Urinary bladder (tissue), 4 donors: Measurements from ENCODE around the gene ATG9A. TPM values are rescaled to one million over a fixed set of nuclear protein-coding genes. Genes with fewer than 3 reads are reported as not detected.

Experiments used
- DNase-seq: peaks from one replicate; pipeline ENCODE4 v3.0.0-alpha.2; 2015; ENCODE audit errors: extremely low spot score
- H3K27ac ChIP-seq: one replicate; pipeline ENCODE4 v1.5.1; 2013; ENCODE audit warnings: low read depth, mild to moderate bottlenecking, moderate library complexity
- H3K36me3 ChIP-seq: one replicate; pipeline ENCODE4 v1.6.1; 2013; ENCODE audit warnings: mild to moderate bottlenecking, moderate library complexity; ENCODE audit not compliant: insufficient read depth
- H3K4me1 ChIP-seq: one replicate; pipeline ENCODE4 v1.6.1; 2013; ENCODE audit warnings: mild to moderate bottlenecking, moderate library complexity; ENCODE audit not compliant: insufficient read depth
- H3K4me3 ChIP-seq: one replicate; pipeline ENCODE4 v1.5.1; 2013; ENCODE audit warnings: low read depth, low read length
- WGBS: extraction: QIAGEN DNeasy Blood & Tissue Kit; methylation state at CpG from one replicate; pipeline ENCODE4 v1.1.7; 2013; 5-methylcytosine and 5-hydroxymethylcytosine counted together
- polyA plus RNA-seq: library from polyadenylated mRNA; stranded (reverse); fragments of 200-250 nt; gene quantifications from one replicate; pipeline ENCODE4 v1.2.3, GENCODE V29; 2013
- total RNA-seq: library from RNA; depleted of rRNA; stranded (reverse); fragments of >200 nt; gene quantifications from one replicate; pipeline ENCODE4 v1.2.3, GENCODE V29; 2014
- donor health status: healthy with polysubstance abuse.
- donor health status: healthy.

Gene ATG9A
- total and polyA plus RNA-seq, 2 donors, result 20.7 to 54.6 TPM

DNA sequence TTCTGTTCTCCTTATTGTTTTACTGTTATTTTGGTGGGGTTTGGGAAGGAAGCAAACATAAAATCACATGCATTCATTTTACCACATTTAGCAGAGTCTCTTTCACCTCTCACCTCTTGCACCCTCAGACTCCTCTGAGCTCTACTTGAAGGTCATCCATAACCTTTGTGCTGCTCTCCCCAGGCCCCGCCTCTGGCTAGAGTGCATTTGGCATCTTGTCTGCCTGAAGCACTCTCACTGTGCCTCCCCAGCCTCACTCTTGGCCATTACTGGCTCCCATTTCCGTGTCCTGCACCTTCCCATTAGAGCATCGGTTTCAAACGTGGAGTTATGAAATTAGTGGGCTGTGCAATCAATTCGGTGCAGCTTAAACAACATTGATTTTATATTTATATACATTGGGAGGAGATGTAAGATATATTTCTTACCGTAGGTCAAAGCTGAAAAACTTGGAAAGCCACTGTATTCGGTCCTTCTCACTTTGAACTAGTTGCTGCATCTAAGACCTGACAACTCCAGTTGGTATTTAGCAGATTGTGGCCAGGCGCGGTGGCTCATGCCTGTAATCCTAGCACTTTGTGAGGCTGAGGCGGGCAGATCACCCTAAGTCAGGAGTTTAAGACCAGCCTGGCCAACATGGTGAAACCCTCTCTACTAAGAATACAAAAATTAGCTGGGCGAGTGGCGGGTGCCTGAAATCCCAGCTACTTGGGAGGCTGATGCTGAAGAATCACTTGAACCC lies 29.8 kb downstream of the ATG9A start:
- H3K36me3 ChIP-seq, result no peaks in the 10 kb centered on the region
- H3K27ac ChIP-seq, result no peak overlapping the region
- no peak overlapping the region for H3K4me3 ChIP-seq
- whole genome bisulfite sequencing, result 83% methylated on average over 12 of the region's 12 CpGs
- no peak for DNase-seq
- no peaks in the 10 kb centered on the region for H3K4me1 ChIP-seq

DNA sequence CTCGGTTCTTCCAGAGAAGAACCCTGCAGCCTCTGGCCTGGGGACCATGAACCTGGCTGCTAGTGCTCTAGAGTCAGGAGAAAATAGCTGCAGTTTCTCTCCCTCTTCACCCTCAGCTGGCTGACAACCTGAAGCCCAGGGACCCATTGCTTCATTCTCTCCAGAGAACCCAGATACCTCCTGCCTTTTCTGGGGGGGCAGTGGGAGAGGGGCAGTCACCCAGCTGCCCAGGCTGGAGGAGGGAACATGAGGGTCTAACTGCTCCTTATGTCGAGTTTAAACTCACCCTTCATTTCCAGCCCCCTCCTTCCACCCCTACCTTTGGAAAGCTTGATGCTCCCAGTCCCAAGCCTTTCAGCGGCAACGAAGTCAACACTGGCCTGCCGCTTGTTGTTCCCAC lies 30.5 kb downstream of the ATG9A start:
- WGBS, result 79% methylated on average over 5 of the region's 5 CpGs

DNA sequence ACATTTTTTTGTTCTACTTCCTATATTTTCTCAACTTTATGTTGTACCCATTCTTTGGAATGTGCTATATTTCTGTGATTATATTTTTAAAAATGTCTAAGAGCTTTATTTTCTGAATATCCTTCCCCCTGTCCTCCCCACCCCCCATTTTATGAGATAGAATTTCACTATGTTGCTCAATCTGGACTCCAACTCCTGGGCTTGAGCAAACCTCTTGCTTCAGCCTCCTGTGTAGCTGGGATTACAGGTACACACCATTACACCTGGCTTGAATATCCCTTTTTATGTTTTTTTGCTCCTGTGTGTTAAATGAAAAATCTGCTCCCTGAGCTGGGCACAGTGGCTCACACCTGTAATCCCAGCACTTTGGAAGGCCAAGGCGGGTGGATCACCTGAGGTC lies 32.0 kb downstream of the ATG9A start:
- H3K4me1 ChIP-seq, result no peaks in the 10 kb centered on the region
- 88% methylated on average over 1 of the region's 1 CpG for WGBS
- H3K27ac ChIP-seq, result no peak overlapping the region
- no peak for DNase-seq
- no peak overlapping the region for H3K4me3 ChIP-seq
- no peaks in the 10 kb centered on the region for H3K36me3 ChIP-seq

More for the DNA sequence above, 30.5 kb downstream of the ATG9A start:
- Histone ChIP-seq H3K36me3 (no peaks in the 10 kb centered on the region), H3K27ac (no peak overlapping the region), H3K4me3 (no peak overlapping the region), H3K4me1 (no peaks in the 10 kb centered on the region)
- no peak for DNase-seq

DNA sequence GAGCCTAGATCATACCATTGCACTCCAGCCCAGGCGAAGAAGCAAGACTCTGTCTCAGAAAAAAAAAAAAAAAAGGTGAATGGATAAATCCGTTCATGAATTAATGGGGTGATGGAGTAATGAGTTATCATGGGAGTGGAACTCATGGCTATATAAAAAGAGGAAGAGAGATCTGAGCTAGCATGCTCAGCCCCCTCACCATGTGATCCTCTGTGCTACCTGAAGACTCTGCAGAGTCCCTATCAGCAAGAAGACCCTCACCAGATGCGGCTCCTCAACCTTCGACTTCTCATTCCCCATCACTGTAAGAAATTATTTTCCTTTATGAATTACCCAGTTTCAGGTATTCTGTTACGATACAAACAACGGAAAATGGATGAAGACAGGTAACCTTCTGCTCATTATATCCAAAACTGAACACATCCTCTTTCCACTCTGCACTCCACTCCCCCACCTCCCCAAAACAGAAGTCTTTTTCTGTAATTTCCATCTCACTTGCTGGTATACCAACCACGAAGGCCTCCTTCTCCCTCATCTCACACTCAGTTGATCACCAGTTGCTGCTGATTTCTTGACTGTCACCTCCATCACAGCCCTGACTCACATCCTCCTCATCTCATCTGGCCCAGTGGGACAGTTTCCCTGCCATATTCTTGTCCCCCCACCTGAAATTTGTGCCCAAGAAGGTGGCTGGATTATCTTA lies 42.5 kb downstream of the ATG9A start:
- 82% methylated on average over 7 of the region's 7 CpGs for WGBS
- Histone ChIP-seq H3K4me1 (no peaks in the 10 kb centered on the region), H3K36me3 (peaks cover 6% of the 10 kb centered on the region)

DNA sequence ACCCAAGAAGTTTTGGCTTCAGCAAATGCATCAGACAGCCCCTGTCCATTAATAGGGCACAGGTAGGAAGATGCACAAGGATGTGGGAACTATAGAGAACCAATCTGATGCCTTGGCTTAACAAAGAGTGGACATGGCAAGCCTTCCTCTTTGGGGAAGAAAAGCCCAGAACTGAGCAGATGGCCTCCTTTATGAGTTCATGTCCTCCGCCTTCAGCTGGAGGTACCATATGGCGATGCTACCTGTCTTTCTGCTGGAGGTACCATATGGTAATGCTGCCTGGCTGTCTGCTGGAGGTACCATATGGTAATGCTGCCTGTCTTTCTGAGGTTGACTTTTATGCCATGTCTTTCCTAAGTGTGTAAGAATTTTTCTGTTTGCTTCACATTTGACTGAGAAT lies 45.3 kb downstream of the ATG9A start:
- 94% methylated on average over 2 of the region's 2 CpGs for WGBS
- Histone ChIP-seq H3K4me1 (no peaks in the 10 kb centered on the region), H3K4me3 (no peak overlapping the region), H3K36me3 (peaks cover 8% of the 10 kb centered on the region), H3K27ac (no peak overlapping the region)
- no peak for DNase-seq

More for the DNA sequence above, 42.5 kb downstream of the ATG9A start:
- Histone ChIP-seq H3K27ac (no peak overlapping the region), H3K4me3 (no peak overlapping the region)
- no peak for DNase-seq

DNA sequence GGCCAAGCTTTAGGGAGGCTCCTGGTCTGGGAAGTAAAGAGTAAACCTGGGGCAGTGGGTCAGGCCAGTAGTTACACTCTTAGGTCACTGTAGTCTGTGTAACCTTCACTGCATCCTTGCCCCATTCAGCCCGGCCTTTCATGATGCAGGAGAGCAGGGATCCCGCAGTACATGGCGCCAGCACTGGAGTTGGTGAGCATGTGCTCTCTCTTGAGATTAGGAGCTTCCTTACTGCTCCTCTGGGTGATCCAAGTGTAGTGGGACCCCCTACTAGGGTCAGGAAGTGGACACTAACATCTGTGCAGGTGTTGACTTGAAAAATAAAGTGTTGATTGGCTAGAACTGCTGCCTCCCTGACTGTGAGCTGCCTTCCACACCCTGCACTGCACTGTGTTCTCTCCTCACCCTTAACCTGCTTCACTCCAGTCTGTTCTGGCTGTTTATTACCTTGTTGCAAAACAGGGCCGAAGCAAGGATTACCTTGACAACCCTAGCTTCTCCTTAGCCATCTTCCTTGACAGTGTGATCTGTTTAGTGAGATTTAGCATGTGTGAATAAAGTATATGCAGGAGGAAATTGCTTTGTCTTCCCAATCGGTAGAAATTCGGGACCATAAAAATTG lies 46.2 kb downstream of the ATG9A start:
- Histone ChIP-seq H3K36me3 (peaks cover 8% of the 10 kb centered on the region), H3K27ac (no peak overlapping the region), H3K4me1 (no peaks in the 10 kb centered on the region), H3K4me3 (no peak overlapping the region)
- no peak for DNase-seq
- 93% methylated on average over 6 of the region's 6 CpGs for WGBS

DNA sequence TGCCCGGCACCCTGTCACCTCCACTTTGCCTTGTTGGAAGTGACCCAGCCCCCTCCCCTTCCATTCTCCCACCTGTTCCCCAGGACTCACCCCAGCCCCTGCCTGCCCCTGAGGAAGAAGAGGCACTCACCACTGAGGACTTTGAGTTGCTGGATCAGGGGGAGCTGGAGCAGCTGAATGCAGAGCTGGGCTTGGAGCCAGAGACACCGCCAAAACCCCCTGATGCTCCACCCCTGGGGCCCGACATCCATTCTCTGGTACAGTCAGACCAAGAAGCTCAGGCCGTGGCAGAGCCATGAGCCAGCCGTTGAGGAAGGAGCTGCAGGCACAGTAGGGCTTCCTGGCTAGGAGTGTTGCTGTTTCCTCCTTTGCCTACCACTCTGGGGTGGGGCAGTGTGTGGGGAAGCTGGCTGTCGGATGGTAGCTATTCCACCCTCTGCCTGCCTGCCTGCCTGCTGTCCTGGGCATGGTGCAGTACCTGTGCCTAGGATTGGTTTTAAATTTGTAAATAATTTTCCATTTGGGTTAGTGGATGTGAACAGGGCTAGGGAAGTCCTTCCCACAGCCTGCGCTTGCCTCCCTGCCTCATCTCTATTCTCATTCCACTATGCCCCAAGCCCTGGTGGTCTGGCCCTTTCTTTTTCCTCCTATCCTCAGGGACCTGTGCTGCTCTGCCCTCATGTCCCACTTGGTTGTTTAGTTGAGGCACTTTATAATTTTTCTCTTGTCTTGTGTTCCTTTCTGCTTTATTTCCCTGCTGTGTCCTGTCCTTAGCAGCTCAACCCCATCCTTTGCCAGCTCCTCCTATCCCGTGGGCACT lies 46.9 kb downstream of the ATG9A start:
- no peak for DNase-seq
- 74% methylated on average over 8 of the region's 8 CpGs for WGBS
- H3K27ac ChIP-seq, result no peak overlapping the region

DNA sequence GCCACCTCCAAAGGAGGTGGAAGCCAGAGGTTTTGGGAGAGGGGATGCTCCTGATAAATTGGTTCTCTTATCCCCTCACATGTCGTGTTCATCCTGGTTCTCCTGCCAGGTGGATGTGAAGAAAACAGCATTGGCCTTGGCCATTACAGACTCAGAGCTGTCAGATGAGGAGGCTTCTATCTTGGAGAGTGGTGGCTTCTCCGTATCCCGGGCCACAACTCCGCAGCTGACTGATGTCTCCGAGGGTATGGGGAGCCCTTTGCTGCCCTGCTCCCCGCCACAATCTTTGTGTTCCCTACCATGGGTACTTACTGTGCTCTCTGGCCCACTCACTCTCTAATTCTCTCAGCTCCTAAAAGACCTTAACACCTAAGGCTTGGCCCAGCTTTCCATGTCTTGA lies 47.9 kb downstream of the ATG9A start:
- H3K36me3 ChIP-seq, result peaks cover 8% of the 10 kb centered on the region
- no peak overlapping the region for H3K27ac ChIP-seq
- no peak for DNase-seq
- H3K4me1 ChIP-seq, result no peaks in the 10 kb centered on the region
- WGBS, result 96% methylated on average over 6 of the region's 6 CpGs
- H3K4me3 ChIP-seq, result no peak overlapping the region

More for the DNA sequence above, 46.9 kb downstream of the ATG9A start:
- H3K4me1 ChIP-seq, result no peaks in the 10 kb centered on the region
- H3K4me3 ChIP-seq, result no peak overlapping the region
- H3K36me3 ChIP-seq, result peaks cover 8% of the 10 kb centered on the region

DNA sequence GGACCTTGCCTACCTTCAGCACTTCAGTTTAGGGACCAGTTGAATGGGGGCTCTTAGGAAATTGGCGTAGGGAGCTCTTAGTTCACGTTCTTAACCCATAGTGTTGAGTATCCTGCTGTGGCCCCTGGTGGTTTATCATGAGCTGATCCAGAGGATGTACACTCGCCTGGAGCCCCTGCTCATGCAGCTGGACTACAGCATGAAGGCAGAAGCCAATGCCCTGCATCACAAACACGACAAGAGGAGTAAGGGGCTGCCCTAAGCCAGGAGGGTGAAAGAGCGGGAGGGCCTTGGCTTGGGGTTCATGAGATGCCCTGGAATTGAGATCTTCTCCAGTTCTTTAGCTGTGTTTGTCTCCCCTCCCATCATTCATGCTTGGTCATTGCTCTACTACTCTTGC lies 48.5 kb downstream of the ATG9A start:
- no peak overlapping the region for H3K27ac ChIP-seq
- no peak overlapping the region for H3K4me3 ChIP-seq
- WGBS, result 91% methylated on average over 5 of the region's 5 CpGs
- DNase-seq, result no peak
- H3K4me1 ChIP-seq, result no peaks in the 10 kb centered on the region
- H3K36me3 ChIP-seq, result peaks cover 8% of the 10 kb centered on the region

DNA sequence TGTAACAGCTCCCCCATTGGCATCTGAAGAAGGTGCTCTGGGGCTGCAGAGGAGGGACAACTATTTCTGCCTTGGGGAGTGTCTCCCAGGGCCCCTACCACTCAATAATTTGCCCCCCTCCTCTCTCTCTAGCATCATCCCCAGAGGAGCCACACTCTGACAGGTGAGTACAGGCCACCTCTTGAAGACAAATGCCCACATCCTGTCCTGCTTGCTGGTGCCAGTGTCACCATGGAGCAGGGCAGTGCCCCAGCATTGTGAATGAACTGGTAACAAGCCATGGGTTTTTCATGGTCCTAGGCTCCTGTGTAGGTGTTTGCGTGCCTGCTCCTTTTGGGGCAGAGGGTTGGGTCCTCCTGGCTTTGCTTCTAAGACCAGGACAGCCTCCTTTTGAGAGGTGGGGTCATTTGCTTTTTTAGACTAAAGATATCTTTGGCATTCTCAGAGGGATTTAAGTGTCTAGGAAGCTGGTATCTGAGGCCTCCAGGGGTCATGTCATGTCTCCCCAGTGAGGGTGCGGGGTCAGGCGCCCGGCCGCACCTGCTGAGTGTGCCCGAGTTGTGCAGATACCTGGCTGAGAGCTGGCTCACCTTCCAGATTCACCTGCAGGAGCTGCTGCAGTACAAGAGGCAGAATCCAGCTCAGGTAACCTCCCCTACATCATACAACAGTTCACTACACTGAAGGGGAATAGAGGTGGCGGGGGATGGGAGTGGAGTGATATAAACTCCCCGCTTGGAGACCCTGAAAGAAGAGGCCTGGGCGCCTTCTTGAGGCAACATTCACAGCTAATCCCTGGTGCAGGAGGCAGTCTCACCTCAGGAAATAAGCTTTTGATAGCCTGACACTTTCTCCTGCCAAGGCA lies 49.6 kb downstream of the ATG9A start:
- H3K36me3 ChIP-seq, result peaks cover 8% of the 10 kb centered on the region
- no peak for DNase-seq
- WGBS, result 97% methylated on average over 9 of the region's 9 CpGs
- H3K27ac ChIP-seq, result no peak overlapping the region
- no peaks in the 10 kb centered on the region for H3K4me1 ChIP-seq
- no peak overlapping the region for H3K4me3 ChIP-seq

DNA sequence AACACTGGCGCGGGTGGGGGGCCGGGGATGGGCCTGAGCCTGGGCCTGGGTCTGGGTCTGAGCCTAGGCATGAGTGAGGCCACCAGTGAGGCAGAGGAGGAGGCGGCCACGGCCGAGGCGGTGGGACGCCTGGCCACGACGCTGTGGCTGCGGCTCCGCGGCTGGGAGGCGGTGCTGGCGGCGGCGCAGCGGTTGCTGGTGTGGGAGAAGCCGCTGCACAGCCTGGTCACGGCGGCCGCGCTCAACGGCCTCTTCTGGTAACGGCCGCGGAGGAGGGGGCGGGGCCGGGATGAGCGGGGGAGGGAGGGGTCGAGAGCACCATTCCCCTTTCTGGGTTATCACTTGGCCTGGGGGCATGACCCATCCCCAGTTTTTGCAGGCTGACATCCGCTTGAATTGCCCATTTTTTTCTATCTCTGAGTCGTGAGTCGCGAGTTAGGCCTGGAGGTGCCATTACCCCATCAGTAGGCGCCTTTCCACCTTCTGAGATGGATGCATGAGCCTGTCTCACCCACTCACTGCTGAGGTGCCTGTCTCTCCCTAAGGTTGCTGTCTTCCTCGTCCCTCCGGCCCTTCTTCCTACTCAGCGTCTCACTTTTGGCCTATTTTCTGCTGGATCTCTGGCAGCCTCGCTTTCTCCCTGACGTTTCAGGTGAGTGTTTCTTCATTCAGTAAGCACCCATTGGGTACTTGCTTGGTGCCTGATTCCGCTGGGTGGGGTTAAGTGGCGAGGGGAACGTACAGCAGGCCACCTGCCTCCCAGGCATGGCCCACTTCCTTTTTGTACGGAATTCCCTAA lies 50.9 kb downstream of the ATG9A start:
- Histone ChIP-seq H3K36me3 (peaks cover 8% of the 10 kb centered on the region), H3K4me1 (no peaks in the 10 kb centered on the region), H3K4me3 (peak overlapping the region; percentile 82), H3K27ac (peak overlapping the region; percentile 95)
- no peak for DNase-seq
- WGBS, result 3% methylated on average over 45 of the region's 45 CpGs
